GM19025 (cell line): ENCODE results near the gene PDIA3.
"Not testable (repeated sequence)": the region's sequence is repeated elsewhere in the genome, so short reads cannot be mapped to it uniquely, and the experiment has no call there.

Experiments used
- ATAC-seq: cut with Tn5 transposase; IDR thresholded peaks from one replicate; pipeline ENCODE4 v1.9.1; 2021; ENCODE audit warnings: mild to moderate bottlenecking, low read depth, moderate library complexity; ENCODE audit not compliant: unreplicated experiment

Gene PDIA3

DNA sequence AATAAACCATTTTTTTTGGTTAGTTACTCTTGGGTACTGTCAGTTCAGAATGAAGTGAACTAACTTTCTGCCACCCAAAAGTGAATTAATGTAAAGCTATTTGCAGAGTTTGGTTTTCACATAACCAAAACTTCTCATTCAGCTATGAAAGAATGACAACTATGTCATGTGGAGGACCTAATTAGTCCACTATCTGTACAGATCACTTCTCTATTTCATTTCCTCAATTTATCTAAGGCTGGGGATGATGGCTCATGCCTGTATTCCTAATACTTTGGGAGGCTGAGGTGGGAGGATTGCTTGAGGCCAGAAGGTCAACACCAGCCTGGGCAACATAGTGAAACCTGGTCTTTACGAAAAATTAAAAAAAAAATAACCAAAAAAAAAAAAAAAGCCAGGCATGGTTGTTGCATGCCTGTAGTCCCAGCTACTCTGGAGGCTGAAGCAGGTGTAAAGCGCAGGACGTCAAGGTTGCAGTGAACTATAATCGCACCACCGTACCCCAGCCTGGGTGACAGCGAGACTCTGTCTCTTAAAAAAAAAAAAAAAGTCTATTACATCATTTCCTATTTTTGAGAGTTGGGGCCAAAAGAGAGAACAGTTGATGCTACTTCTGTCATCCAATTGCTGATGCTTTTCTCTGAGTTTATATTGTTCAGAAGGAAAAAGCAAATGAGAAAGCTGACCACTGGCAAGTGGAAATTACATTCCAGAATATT is 62.9 kb downstream of the PDIA3 start:
- no peak for ATAC-seq

DNA sequence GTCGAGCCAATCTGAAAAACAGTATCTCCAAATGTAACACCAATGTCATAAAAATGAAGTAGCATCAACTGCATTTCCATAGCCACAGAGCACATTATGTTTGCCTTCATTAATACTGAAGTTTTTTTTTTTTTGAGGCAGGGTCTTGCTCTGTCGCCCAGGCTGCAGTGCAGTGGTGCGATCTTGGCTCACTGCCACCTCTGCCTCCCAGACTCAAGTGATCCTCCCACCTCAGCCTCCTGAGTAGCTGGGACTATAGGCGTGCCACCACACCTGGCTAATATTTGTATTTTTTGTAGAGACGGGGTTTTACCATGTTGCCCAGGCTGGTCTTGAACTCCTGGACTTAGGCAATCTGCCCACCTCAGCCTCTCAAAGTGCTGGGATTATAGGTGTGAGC is 68.8 kb downstream of the PDIA3 start:
- not testable (repeated sequence) for ATAC-seq

DNA sequence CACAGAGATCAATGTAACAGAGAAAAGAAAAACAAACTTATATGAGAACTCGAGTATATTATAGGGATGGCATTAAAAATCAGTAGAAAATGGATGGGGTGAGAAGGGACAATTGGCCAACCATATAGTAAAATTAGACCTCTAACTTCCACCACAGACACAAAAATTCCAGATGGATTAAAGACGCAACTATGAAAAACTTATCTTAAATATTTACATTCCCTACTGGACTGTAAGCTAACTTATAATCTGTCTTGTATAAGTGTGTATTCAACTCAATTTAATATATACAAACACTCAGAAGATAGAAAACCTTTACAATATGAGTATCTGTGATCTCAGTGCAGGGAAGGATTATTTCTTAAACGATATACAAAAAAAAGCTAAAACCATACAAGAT is 75.3 kb downstream of the PDIA3 start:
- no peak for ATAC-seq
